ENCODE results near the gene IL22RA1. TPM values are rescaled to one million over a fixed set of nuclear protein-coding genes. Genes with fewer than 3 reads are reported as not detected.

Gene IL22RA1
- total and polyA plus RNA-seq, 2 of the 8 experiments (the other 6 are each of a cell fraction or from before 2014, with no cell fraction given) = 0.17 to 0.32 TPM

DNA sequence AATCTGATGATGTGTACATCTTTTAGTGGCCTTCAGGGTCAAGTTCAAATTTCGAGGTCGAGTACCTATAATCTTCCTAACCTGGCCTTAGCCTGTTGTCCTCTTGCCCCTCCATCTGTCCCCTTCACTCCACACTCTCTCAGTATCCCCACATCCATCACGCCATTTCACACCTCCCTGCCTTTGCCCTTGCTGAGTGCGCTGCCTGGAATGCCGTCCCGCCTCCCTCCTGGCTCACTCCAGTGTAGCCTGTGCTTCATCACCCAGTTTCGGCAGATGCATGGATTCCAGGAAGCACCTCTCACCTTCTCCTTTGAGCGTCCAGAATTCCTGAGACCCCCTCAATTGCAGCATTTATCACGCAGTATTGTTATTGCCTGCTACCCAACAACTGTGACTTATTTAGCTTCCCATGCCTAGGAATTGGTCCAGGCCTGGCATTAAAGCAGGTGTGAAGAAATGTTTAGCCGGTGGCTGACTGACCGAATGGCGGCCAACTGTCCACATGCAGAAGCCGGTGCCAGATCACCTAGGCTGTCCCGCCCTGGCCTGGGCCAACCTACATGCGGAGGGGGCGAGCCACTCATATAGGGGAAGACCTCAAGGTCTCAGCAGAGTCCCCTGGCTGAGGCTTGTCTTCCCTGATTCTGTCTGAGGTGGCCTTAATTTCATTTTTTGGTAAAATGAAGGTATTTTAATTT lies 65.5 kb downstream of the IL22RA1 start:
- Histone ChIP-seq H3K79me1 (ENCODE audit: low read depth, low read length) (no peaks in the 10 kb centered on the region), H3K23ac (ENCODE audit: insufficient read length) (no peak overlapping the region), H2BK12ac (ENCODE audit: low read depth, low read length) (no peak overlapping the region; the same call in 1 of the 2 replicates), H3K4me3 (ENCODE audit: extremely low read depth in 1 of 4, insufficient read depth in 2 of 4, low read depth in 3 of 4, low read length in 4 of 4) (no peak overlapping the region), H3K4me2 (ENCODE audit: insufficient read depth in 1 of 2, low read depth in 2 of 2, low read length in 2 of 2) (no peak overlapping the region), H2AFZ (ENCODE audit: low read length) (no peak overlapping the region), H3K14ac (ENCODE audit: insufficient read length) (no peak overlapping the region), H3K9ac (replicated peaks in 1 of 4; ENCODE audit: extremely low read depth in 1 of 4, low read depth in 3 of 4, low read length in 3 of 4) (no peak overlapping the region), H2BK5ac (ENCODE audit: low read depth, low read length) (no peak overlapping the region), H4K20me1 (replicated peaks in 1 of 2; ENCODE audit: control insufficient read depth in 1 of 2, insufficient read depth in 2 of 2, low read length in 2 of 2) (no peaks in the 10 kb centered on the region), H3K27me3 (replicated peaks in 1 of 4; ENCODE audit: control insufficient read depth in 3 of 4, extremely low read depth in 1 of 4, insufficient read depth in 3 of 4, low read length in 3 of 4) (no peaks in the 10 kb centered on the region), H3K36me3 (ENCODE audit: control insufficient read depth in 2 of 4, insufficient read depth in 4 of 4, low read length in 3 of 4) (no peaks in the 10 kb centered on the region), H3K9me3 (ENCODE audit: insufficient read depth in 2 of 2, low read depth in 1 of 2, low read length in 1 of 2) (no peaks in the 10 kb centered on the region), H2BK20ac (ENCODE audit: low read length) (no peak overlapping the region), H4K8ac (ENCODE audit: extremely low read depth, insufficient read depth, low read length) (no peak overlapping the region), H3K18ac (ENCODE audit: extremely low read depth, low read length) (no peak overlapping the region), H2BK15ac (ENCODE audit: low read length) (no peak overlapping the region), H3K4me1 (replicated peaks in 1 of 4; ENCODE audit: control insufficient read depth in 3 of 4, insufficient read depth in 4 of 4, low read length in 3 of 4) (peaks cover 0 to 2% (median 0%) of the 10 kb centered on the region in 4 experiments; a peak in 1 of 7 replicates), H4K5ac (ENCODE audit: insufficient read length, low read depth, low read length) (no peak overlapping the region), H3K27ac (ENCODE audit: low read depth, low read length) (no peak overlapping the region), H4K91ac (replicated peaks; ENCODE audit: insufficient read length, low read length) (no peak overlapping the region), H3K56ac (replicated peaks; ENCODE audit: insufficient read length, low read depth, low read length) (no peak overlapping the region), H2BK120ac (replicated peaks; ENCODE audit: low read depth, low read length) (no peak overlapping the region), H2AK5ac (ENCODE audit: low read depth, low read length) (no peak overlapping the region), H3K23me2 (ENCODE audit: low read depth, low read length) (no peaks in the 10 kb centered on the region), H3K79me2 (ENCODE audit: control insufficient read depth in 1 of 2, insufficient read depth in 2 of 2, low read length in 2 of 2) (no peaks in the 10 kb centered on the region), H3K4ac (replicated peaks; ENCODE audit: insufficient read length, low read depth, low read length) (no peak overlapping the region)
- DNase-seq (ENCODE audit: low read depth in 1 of 2, low spot score in 2 of 2) = no peak
- ChIA-PET POLR2A (ENCODE audit: partially characterized antibody) (interaction anchor here (1.7 kb wide), 1 partner anchor 11 kb away, joined by 3 read pairs; no protein-coding TSS in a partner anchor), CTCF (ENCODE audit: partially characterized antibody) (interaction anchor here (2.0 kb wide), 1 partner anchor 34 kb away, joined by 7 read pairs; the partner anchor contains the start of gene MYOM3)
- TF ChIP-seq, protein P1, sequence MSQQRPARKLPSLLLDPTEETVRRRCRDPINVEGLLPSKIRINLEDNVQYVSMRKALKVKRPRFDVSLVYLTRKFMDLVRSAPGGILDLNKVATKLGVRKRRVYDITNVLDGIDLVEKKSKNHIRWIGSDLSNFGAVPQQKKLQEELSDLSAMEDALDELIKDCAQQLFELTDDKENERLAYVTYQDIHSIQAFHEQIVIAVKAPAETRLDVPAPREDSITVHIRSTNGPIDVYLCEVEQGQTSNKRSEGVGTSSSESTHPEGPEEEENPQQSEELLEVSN (IDR thresholded peaks at IDR 0.05) = peak; percentile 37; the same call in 1 of the 2 replicates
- no peak for TF ChIP-seq RXRA (IDR thresholded peaks at IDR 0.05; ENCODE audit: insufficient read depth, low read depth, low read length)
- no peak for FAIRE-seq
- 88% methylated on average over 16 of the region's 16 CpGs; no CpG with 5 or more reads in 1 of the 2 experiments for WGBS, 2 experiments (ENCODE audit: extremely low coverage in 1 of 2, insufficient coverage in 1 of 2, insufficient read length in 1 of 2, insufficient replicate concordance in 2 of 2, low coverage in 1 of 2, low lambda C conversion rate in 2 of 2, missing lambda C conversion rate in 1 of 2)
